ENCODE results near the gene IDUA. TPM values are rescaled to one million over a fixed set of nuclear protein-coding genes. Genes with fewer than 3 reads are reported as not detected.

Gene IDUA
- total RNA-seq, 1 experiment from 2014 or later = 46.6 TPM

- BruUV-seq (replicated peaks) = no TSS peak
- no peaks in the 10 kb centered on the region for H4K20me1 ChIP-seq (ENCODE audit: insufficient read depth)
- H3K36me3 ChIP-seq (ENCODE audit: low read depth) = no peaks in the 10 kb centered on the region
- H2AFZ ChIP-seq = no peak overlapping the region
- no peak for TF ChIP-seq EZH2 (IDR thresholded peaks at IDR 0.05; ENCODE audit: low read depth)
- TF ChIP-seq CTCF (conservative IDR thresholded peaks at IDR 0.05) = no peak
- POLR2A ChIA-PET (ENCODE audit: unreplicated experiment) = interaction anchor here (0.6 kb wide), 1 partner anchor 9 kb away, joined by 6 read pairs; no protein-coding TSS in a partner anchor
- H3K27ac ChIP-seq = no peak overlapping the region
- peaks cover 11% of the 10 kb centered on the region; the same call in 1 of the 2 replicates for H3F3A ChIP-seq (ENCODE audit: insufficient read depth, low read depth)
- H3K79me2 ChIP-seq (ENCODE audit: low read depth) = no peaks in the 10 kb centered on the region
- H3K4me1 ChIP-seq (replicated peaks; ENCODE audit: insufficient read depth) = peaks cover 25% of the 10 kb centered on the region
- H3K4me3 ChIP-seq = no peak overlapping the region
- no peaks in the 10 kb centered on the region for H3K9me3 ChIP-seq (ENCODE audit: insufficient read depth, low read depth)
- CTCF ChIA-PET = no interaction called here
- H3K4me2 ChIP-seq = no peak overlapping the region
- DNase-seq = no peak
- H3K27me3 ChIP-seq (ENCODE audit: insufficient read depth, low read depth) = peaks cover 33% of the 10 kb centered on the region
- intact Hi-C loops (cut with micrococcal nuclease; ENCODE audit: unreplicated experiment) = loop anchor here (10.0 kb wide), 1 partner anchor 287 kb away; no protein-coding TSS in a partner anchor
- H3K9me2 ChIP-seq (ENCODE audit: insufficient read depth) = no peaks in the 10 kb centered on the region
Measured at GRCh38 chr4:1047106-1047975, 60.5 kb downstream of the IDUA start.

- Histone ChIP-seq H3K79me2 (ENCODE audit: low read depth) (no peaks in the 10 kb centered on the region), H4K20me1 (ENCODE audit: insufficient read depth) (no peaks in the 10 kb centered on the region), H3K27me3 (ENCODE audit: insufficient read depth, low read depth) (peaks cover 41% of the 10 kb centered on the region), H3K27ac (no peak overlapping the region), H3K9me3 (ENCODE audit: insufficient read depth, low read depth) (no peaks in the 10 kb centered on the region), H2AFZ (no peak overlapping the region), H3K4me2 (no peak overlapping the region), H3F3A (ENCODE audit: insufficient read depth, low read depth) (peaks cover 10% of the 10 kb centered on the region; the same call in 1 of the 2 replicates), H3K36me3 (ENCODE audit: low read depth) (no peaks in the 10 kb centered on the region), H3K4me1 (replicated peaks; ENCODE audit: insufficient read depth) (peaks cover 21% of the 10 kb centered on the region), H3K4me3 (no peak overlapping the region), H3K9me2 (ENCODE audit: insufficient read depth) (no peaks in the 10 kb centered on the region)
- TF ChIP-seq CTCF (conservative IDR thresholded peaks at IDR 0.05) = no peak
- no peak for TF ChIP-seq EZH2 (IDR thresholded peaks at IDR 0.05; ENCODE audit: low read depth)
- ChIA-PET POLR2A (ENCODE audit: unreplicated experiment) (no interaction called here), CTCF (no interaction called here)
- intact Hi-C loops (cut with micrococcal nuclease; ENCODE audit: unreplicated experiment) = loop anchor here (10.0 kb wide), 1 partner anchor 287 kb away; no protein-coding TSS in a partner anchor
- DNase-seq = no peak
- BruUV-seq (replicated peaks) = no TSS peak
Measured at GRCh38 chr4:1047976-1048772, 61.3 kb downstream of the IDUA start.

- peaks cover 18% of the 10 kb centered on the region for H3K4me1 ChIP-seq (replicated peaks; ENCODE audit: insufficient read depth)
- peaks cover 6% of the 10 kb centered on the region; the same call in 1 of the 2 replicates for H3F3A ChIP-seq (ENCODE audit: insufficient read depth, low read depth)
- H3K9me3 ChIP-seq (ENCODE audit: insufficient read depth, low read depth) = no peaks in the 10 kb centered on the region
- CTCF ChIA-PET = no interaction called here
- no peak for TF ChIP-seq CTCF (conservative IDR thresholded peaks at IDR 0.05)
- TF ChIP-seq EZH2 (IDR thresholded peaks at IDR 0.05; ENCODE audit: low read depth) = no peak
- intact Hi-C loops (cut with micrococcal nuclease; ENCODE audit: unreplicated experiment) = loop anchor here (10.0 kb wide), 1 partner anchor 286 kb away; no protein-coding TSS in a partner anchor
- H3K27ac ChIP-seq = no peak overlapping the region
- no TSS peak for BruUV-seq (replicated peaks)
- no peak for DNase-seq
- H3K9me2 ChIP-seq (ENCODE audit: insufficient read depth) = no peaks in the 10 kb centered on the region
- no peak overlapping the region for H3K4me3 ChIP-seq
- no peaks in the 10 kb centered on the region for H3K36me3 ChIP-seq (ENCODE audit: low read depth)
- no peaks in the 10 kb centered on the region for H3K79me2 ChIP-seq (ENCODE audit: low read depth)
- no peaks in the 10 kb centered on the region for H4K20me1 ChIP-seq (ENCODE audit: insufficient read depth)
- H3K27me3 ChIP-seq (ENCODE audit: insufficient read depth, low read depth) = peaks cover 49% of the 10 kb centered on the region
- H2AFZ ChIP-seq = no peak overlapping the region
- POLR2A ChIA-PET (ENCODE audit: unreplicated experiment) = no interaction called here
- H3K4me2 ChIP-seq = no peak overlapping the region
Measured at GRCh38 chr4:1048773-1049590, 62.1 kb downstream of the IDUA start.
